SK-N-SH (cell line): Measurements from ENCODE around the gene TAC4. TPM values are rescaled to one million over a fixed set of nuclear protein-coding genes. Genes with fewer than 3 reads are reported as not detected.

ENCODE experiments used
- CTCF ChIA-PET: fragments of 300-600, 350-600 bp; formaldehyde crosslinking; extraction: SDS; loops from one replicate; lab custom pipeline; 2021; lab: Yijun Ruan, JAX
- POLR2A ChIA-PET: fragments of 350-600 bp; sonication (Branson Sonifier 250); formaldehyde crosslinking; extraction: SDS; loops from one replicate; lab custom pipeline; 2020; ENCODE audit warnings: antibody characterized with exemption, inconsistent platforms; lab: Yijun Ruan, JAX
- DNase-seq: peaks from one replicate; pipeline ENCODE4 v3.0.0; 2012
- H2AFZ ChIP-seq: fragments of 200-600 bp; sonication (generic); 2 replicates; pipeline ENCODE4 v1.8.1; 2016; ENCODE audit warnings: antibody characterized with exemption, mild to moderate bottlenecking, low read depth
- H3F3A ChIP-seq: fragments of 200-600 bp; sonication (generic); replicated peaks from 2 replicates; pipeline ENCODE3; 2016; ENCODE audit warnings: antibody characterized with exemption, mild to moderate bottlenecking; ENCODE audit not compliant: insufficient read depth
- H3K27ac ChIP-seq, 2 experiments: fragments of 200-500 bp in 1 of 2; fragments of 200-600 bp in 1 of 2; sonication (Bioruptor generic) in 1 of 2; sonication (generic), shearing (Covaris generic) in 1 of 2; 2 replicates each; pipeline versions ENCODE4 v1.5.1 to v1.6.1; 2014 to 2016; ENCODE audit warnings: low read depth in 2 of 2, inconsistent platforms in 1 of 2, low read length in 1 of 2, mild to moderate bottlenecking in 1 of 2, mixed read lengths in 1 of 2
- H3K27me3 ChIP-seq: fragments of 200-600 bp; sonication (generic), shearing (Covaris generic); 2 replicates; pipeline ENCODE4 v1.6.1; 2016; ENCODE audit warnings: mixed run types; ENCODE audit not compliant: insufficient read depth
- H3K36me3 ChIP-seq, 2 experiments: fragments of 200-500 bp in 1 of 2; fragments of 200-600 bp in 1 of 2; sonication (Bioruptor generic) in 1 of 2; sonication (generic) in 1 of 2; replicated peaks in 1 of 2; 2 replicates each; pipeline versions ENCODE3 to v1.5.1; 2014 to 2016; ENCODE audit warnings: low read length in 1 of 2, mild to moderate bottlenecking in 1 of 2; ENCODE audit not compliant: insufficient read depth in 2 of 2, control insufficient read depth in 1 of 2
- H3K4me1 ChIP-seq, 2 experiments: fragments of 200-500 bp in 1 of 2; fragments of 200-600 bp in 1 of 2; sonication (Bioruptor generic) in 1 of 2; sonication (generic), shearing (Covaris generic) in 1 of 2; 2 replicates each; pipeline versions ENCODE4 v1.5.1 to v1.6.1; 2014 to 2016; ENCODE audit warnings: low read depth in 1 of 2, low read length in 1 of 2, mixed run types in 1 of 2; ENCODE audit not compliant: insufficient read depth in 2 of 2, control insufficient read depth in 1 of 2
- H3K4me2 ChIP-seq: fragments of 200-600 bp; sonication (generic), shearing (Covaris generic); 2 replicates; pipeline ENCODE4 v1.6.1; 2017; ENCODE audit warnings: mixed run types
- H3K4me3 ChIP-seq, 2 experiments: fragments of 200-500 bp in 1 of 2; fragments of 200-600 bp in 1 of 2; sonication (Bioruptor generic) in 1 of 2; sonication (generic), shearing (Covaris generic) in 1 of 2; 2 replicates each; pipeline versions ENCODE4 v1.5.1 to v1.8.1; 2014 to 2016; ENCODE audit warnings: low read depth in 2 of 2, inconsistent platforms in 1 of 2, low read length in 1 of 2, mild to moderate bottlenecking in 1 of 2, mixed read lengths in 1 of 2, moderate library complexity in 1 of 2
- H3K79me2 ChIP-seq: fragments of 200-600 bp; sonication (generic); 2 replicates; pipeline ENCODE4 v1.8.1; 2017; ENCODE audit warnings: mild to moderate bottlenecking; ENCODE audit not compliant: insufficient read depth
- H3K9ac ChIP-seq: fragments of 200-600 bp; sonication (generic); 2 replicates; pipeline ENCODE4 v1.6.1; 2017; ENCODE audit warnings: mixed run types
- H3K9me2 ChIP-seq: fragments of 200-600 bp; sonication (generic); 2 replicates; pipeline ENCODE4 v1.6.1; 2017; ENCODE audit warnings: mixed run types
- H3K9me3 ChIP-seq: fragments of 200-600 bp; sonication (generic); 2 replicates; pipeline ENCODE4 v1.6.1; 2017; ENCODE audit warnings: mixed run types, mild to moderate bottlenecking, moderate library complexity
- H4K20me1 ChIP-seq: fragments of 200-600 bp; sonication (generic); 2 replicates; pipeline ENCODE4 v1.6.1; 2017; ENCODE audit warnings: mild to moderate bottlenecking, mixed run types; ENCODE audit not compliant: insufficient read depth
- CHD2 ChIP-seq: fragments of 150-350 bp; IDR thresholded peaks from 2 replicates; pipeline ENCODE4 v1.6.1; 2018; ENCODE audit warnings: low read length; ENCODE audit not compliant: partially characterized antibody
- ELF1 ChIP-seq: IDR thresholded peaks from 2 replicates; pipeline ENCODE4 v1.4.0; 2012
- EP300 ChIP-seq, 2 experiments: IDR thresholded peaks; 2 replicates each; pipeline versions ENCODE4 v1.4.0 to v1.6.1; 2012; ENCODE audit warnings: borderline replicate concordance in 1 of 2, low read depth in 1 of 2, low read length in 1 of 2
- EZH2phosphoT487 ChIP-seq: fragments of 200-600 bp; sonication (generic); IDR thresholded peaks from 2 replicates; pipeline ENCODE4 v1.6.1; 2017; ENCODE audit warnings: low read depth, mixed run types, mild to moderate bottlenecking, antibody characterized with exemption, moderate library complexity, borderline replicate concordance
- GATA2 ChIP-seq: sonication (generic); formaldehyde crosslinking; IDR thresholded peaks from 2 replicates; pipeline ENCODE4 v1.5.0; 2020; ENCODE audit warnings: mild to moderate bottlenecking, missing genetic modification reagents
- JUND ChIP-seq: IDR thresholded peaks from 2 replicates; pipeline ENCODE4 v1.4.0; 2012
- MAX ChIP-seq: IDR thresholded peaks from 2 replicates; pipeline ENCODE4 v1.4.0; 2012; ENCODE audit warnings: low read depth
- NFIC ChIP-seq: IDR thresholded peaks from 2 replicates; pipeline ENCODE4 v1.4.0; 2012; ENCODE audit warnings: borderline replicate concordance
- PBX3 ChIP-seq: IDR thresholded peaks from 2 replicates; pipeline ENCODE4; 2012
- REST ChIP-seq: IDR thresholded peaks from 2 replicates; pipeline ENCODE4 v1.6.1; 2012; ENCODE audit warnings: mild to moderate bottlenecking, low read depth, low read length, moderate library complexity
- RFX5 ChIP-seq: IDR thresholded peaks from 2 replicates; pipeline ENCODE4 v1.6.1; 2012; ENCODE audit warnings: mild to moderate bottlenecking, improper control_type of control experiment, low read length
- TCF12 ChIP-seq: IDR thresholded peaks from 2 replicates; pipeline ENCODE4 v1.4.0; 2012
- USF1 ChIP-seq: IDR thresholded peaks from 2 replicates; pipeline ENCODE4 v1.4.0; 2012; ENCODE audit warnings: low read depth, borderline replicate concordance
- USF2 ChIP-seq: fragments of 150-350 bp; IDR thresholded peaks from 2 replicates; pipeline ENCODE4 v1.6.1; 2017; ENCODE audit warnings: antibody characterized with exemption, low read length, low read depth, borderline replicate concordance
- WGBS: methylation state at CpG from one replicate; pipeline ENCODE4 v1.1.6; 2017; ENCODE audit warnings: low lambda C conversion rate; 5-methylcytosine and 5-hydroxymethylcytosine counted together
- polyA plus RNA-seq, 3 experiments: library from polyadenylated mRNA; depleted of rRNA; stranded (reverse); fragments of >200 nt; gene quantifications; 2 replicates each; pipeline ENCODE4 v1.2.3, GENCODE V29; 2012

TAC4 gene
- polyA plus RNA-seq, 1 of the 3 experiments (the other 2 are of a cell fraction): not detected

GRCh38 chr17:49886036-49886435, 38.2 kb upstream of the TAC4 start:
- no peak overlapping the region for H3K9ac ChIP-seq
- DNase-seq: no peak
- no peak overlapping the region for H3K27ac ChIP-seq
- POLR2A ChIA-PET: no interaction called here
- CTCF ChIA-PET: interaction anchor here (0.7 to 9.5 kb wide), 7 partner anchors 9 to 328 kb away, joined by 4 to 170 read pairs (median 5); partner anchors contain the start of gene DLX3
- H3K4me1 ChIP-seq: peaks cover 0 to 6% of the 10 kb centered on the region in 2 experiments; a peak in 1 of 4 replicates
- no peaks in the 10 kb centered on the region for H3K9me2 ChIP-seq
- peaks cover 5% of the 10 kb centered on the region for H3F3A ChIP-seq
- H3K9me3 ChIP-seq: no peaks in the 10 kb centered on the region
- H3K4me2 ChIP-seq: no peak overlapping the region
- no peak for TF ChIP-seq PBX3
- no peak for TF ChIP-seq GATA2
- no peak for TF ChIP-seq TCF12
- no peak for TF ChIP-seq JUND
- no peak for TF ChIP-seq EP300 (IDR thresholded peaks at IDR 0.05; ENCODE audit: borderline replicate concordance in 1 of 2, low read depth in 1 of 2, low read length in 1 of 2)
- no peak for TF ChIP-seq REST
- TF ChIP-seq CHD2: no peak
- TF ChIP-seq ELF1: no peak
- no peak for TF ChIP-seq USF2
- no peaks in the 10 kb centered on the region for H3K36me3 ChIP-seq
- H3K4me3 ChIP-seq: no peak overlapping the region
- peaks cover 83% of the 10 kb centered on the region for H3K27me3 ChIP-seq
- no peaks in the 10 kb centered on the region for H3K79me2 ChIP-seq
- no peaks in the 10 kb centered on the region for H4K20me1 ChIP-seq
- no peak overlapping the region for H2AFZ ChIP-seq
- 64% methylated on average over 5 of the region's 5 CpGs for WGBS

GRCh38 chr17:49882434-49882833, 34.6 kb upstream of the TAC4 start:
- Histone ChIP-seq H3F3A (peaks cover 5% of the 10 kb centered on the region), H3K4me3 (no peak overlapping the region), H3K36me3 (no peaks in the 10 kb centered on the region), H2AFZ (no peak overlapping the region), H3K9me2 (no peaks in the 10 kb centered on the region), H4K20me1 (no peaks in the 10 kb centered on the region), H3K79me2 (no peaks in the 10 kb centered on the region), H3K4me2 (no peak overlapping the region), H3K27ac (no peak overlapping the region), H3K9ac (no peak overlapping the region), H3K27me3 (peaks cover 90% of the 10 kb centered on the region), H3K9me3 (no peaks in the 10 kb centered on the region), H3K4me1 (peaks cover 0 to 9% of the 10 kb centered on the region in 2 experiments; a peak in 1 of 4 replicates)
- POLR2A ChIA-PET: interaction anchor here (0.9 kb wide), 1 partner anchor 113 kb away, joined by 3 read pairs; the partner anchor contains the start of gene DLX3
- CTCF ChIA-PET: interaction anchor here (0.6 to 9.5 kb wide), 14 partner anchors 9 to 238 kb away, joined by 3 to 170 read pairs (median 3); partner anchors contain the start of gene DLX3
- DNase-seq: no peak
- WGBS: 5% methylated on average over 7 of the region's 7 CpGs
- TF ChIP-seq PBX3 (no peak), ELF1 (no peak), EP300 (IDR thresholded peaks at IDR 0.05; ENCODE audit: borderline replicate concordance in 1 of 2, low read depth in 1 of 2, low read length in 1 of 2) (no peak), EZH2phosphoT487 (no peak), MAX (no peak), REST (no peak), JUND (no peak), NFIC (no peak), RFX5 (no peak), USF1 (no peak)
